Measurements from ENCODE around the gene SLC2A13.

GRCh38 chr12:39866135-39866534, 239.7 kb downstream of the SLC2A13 start:
- TF ChIP-seq CTCF (conservative IDR thresholded peaks at IDR 0.05; ENCODE audit: low read length) (no peak), EZH2phosphoT487 (IDR thresholded peaks at IDR 0.05; ENCODE audit: borderline replicate concordance) (no peak)
